ENCODE measurements around the gene MAP4. TPM values are rescaled to one million over a fixed set of nuclear protein-coding genes. Genes with fewer than 3 reads are reported as not detected.

Gene MAP4
- polyA plus RNA-seq, 4 donors: 30.0 to 74.2 (median 55.7) TPM

DNA sequence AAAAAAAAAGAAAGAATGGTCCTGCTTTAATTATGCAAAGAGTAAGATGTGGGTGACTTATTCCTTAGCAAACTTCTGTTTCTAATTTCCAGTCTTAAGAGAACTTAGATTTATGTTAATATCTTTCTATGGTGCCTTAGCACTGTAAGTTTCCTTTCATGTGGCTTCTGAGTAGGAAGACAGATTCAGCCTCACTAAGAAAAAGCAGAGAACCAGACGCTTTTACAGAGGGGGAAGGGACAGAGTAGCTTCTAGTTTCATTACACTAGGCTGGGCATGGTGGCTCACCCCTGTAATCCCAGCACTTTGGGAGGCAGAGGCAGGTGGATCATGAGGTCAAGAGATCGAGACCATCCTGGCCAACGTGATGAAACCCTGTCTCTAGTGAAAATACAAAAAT lies 118.3 kb downstream of the MAP4 start:
- Histone ChIP-seq H3K4me1 (ENCODE audit: control insufficient read depth in 3 of 3, insufficient read depth in 2 of 3, low read depth in 1 of 3, low read length in 2 of 3) (no peaks in the 10 kb centered on the region), H3K36me3 (ENCODE audit: control insufficient read depth in 3 of 3, insufficient read depth in 2 of 3, low read depth in 1 of 3, low read length in 3 of 3) (peaks cover 2 to 13% (median 8%) of the 10 kb centered on the region in 3 donors), H3K27ac (ENCODE audit: low read depth in 1 of 3, low read length in 2 of 3) (no peak overlapping the region), H3K4me3 (ENCODE audit: low read depth in 1 of 3, low read length in 3 of 3) (no peak overlapping the region), H3K27me3 (ENCODE audit: control insufficient read depth in 3 of 3, insufficient read depth in 3 of 3, low read length in 3 of 3) (no peaks in the 10 kb centered on the region), H3K9me3 (ENCODE audit: control insufficient read depth in 2 of 2, insufficient read depth in 1 of 2, low read depth in 1 of 2, low read length in 1 of 2) (no peaks in the 10 kb centered on the region)
- 79 to 88% (median 85%) methylated on average over 3 of the region's 3 CpGs for WGBS, 3 donors
- FAIRE-seq (no peak), DNase-seq (no peak)

DNA sequence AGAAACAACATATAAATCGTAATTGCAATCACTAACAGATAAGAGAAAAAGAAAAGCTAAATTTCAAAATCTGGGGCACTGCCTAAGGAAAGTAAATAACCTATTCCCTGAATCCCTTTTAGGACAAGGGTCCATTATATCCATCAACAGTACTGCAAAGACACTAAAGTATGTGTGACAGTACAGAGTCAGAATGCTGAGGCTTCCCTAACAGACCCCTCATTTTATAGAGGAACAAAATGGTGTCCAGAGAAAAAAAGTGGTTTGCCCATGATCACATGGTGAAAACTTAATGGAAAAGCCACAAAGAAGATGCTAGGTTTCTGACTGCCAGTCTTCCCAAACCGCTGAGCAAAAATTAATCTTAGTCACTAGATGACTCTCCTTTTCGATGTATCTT lies 119.5 kb downstream of the MAP4 start:
- no peak for DNase-seq
- Histone ChIP-seq H3K4me3 (ENCODE audit: low read depth in 1 of 3, low read length in 3 of 3) (no peak overlapping the region), H3K9me3 (ENCODE audit: control insufficient read depth in 2 of 2, insufficient read depth in 1 of 2, low read depth in 1 of 2, low read length in 1 of 2) (no peaks in the 10 kb centered on the region), H3K27me3 (ENCODE audit: control insufficient read depth in 3 of 3, insufficient read depth in 3 of 3, low read length in 3 of 3) (no peaks in the 10 kb centered on the region), H3K4me1 (ENCODE audit: control insufficient read depth in 3 of 3, insufficient read depth in 2 of 3, low read depth in 1 of 3, low read length in 2 of 3) (no peaks in the 10 kb centered on the region), H3K27ac (ENCODE audit: low read depth in 1 of 3, low read length in 2 of 3) (no peak overlapping the region), H3K36me3 (ENCODE audit: control insufficient read depth in 3 of 3, insufficient read depth in 2 of 3, low read depth in 1 of 3, low read length in 3 of 3) (peaks cover 2 to 17% (median 10%) of the 10 kb centered on the region in 3 donors)
- no peak for FAIRE-seq
- WGBS, 3 donors: 89 to 96% (median 92%) methylated on average over 3 of the region's 3 CpGs

DNA sequence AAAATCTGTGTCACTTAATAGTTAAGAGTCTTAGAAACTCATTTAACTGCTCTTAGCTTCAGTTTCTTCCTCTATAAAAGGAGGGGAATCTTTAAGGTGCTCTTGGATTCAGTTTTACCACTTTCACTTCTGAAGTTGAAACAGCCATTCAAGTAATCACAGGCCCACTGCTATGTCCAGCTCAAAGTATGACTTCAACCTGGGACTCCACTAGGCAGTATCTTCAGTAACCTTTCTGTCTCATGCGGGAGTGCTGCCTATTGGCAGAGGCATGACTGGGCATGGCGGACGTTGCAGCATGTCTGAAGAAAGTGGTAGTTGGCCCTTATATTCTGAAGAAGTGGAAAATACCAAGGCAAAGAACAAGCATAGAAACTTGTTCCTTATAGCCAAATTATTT lies 121.0 kb downstream of the MAP4 start:
- FAIRE-seq: no peak
- H3K27me3 ChIP-seq (ENCODE audit: control insufficient read depth in 3 of 3, insufficient read depth in 3 of 3, low read length in 3 of 3): no peaks in the 10 kb centered on the region

DNA sequence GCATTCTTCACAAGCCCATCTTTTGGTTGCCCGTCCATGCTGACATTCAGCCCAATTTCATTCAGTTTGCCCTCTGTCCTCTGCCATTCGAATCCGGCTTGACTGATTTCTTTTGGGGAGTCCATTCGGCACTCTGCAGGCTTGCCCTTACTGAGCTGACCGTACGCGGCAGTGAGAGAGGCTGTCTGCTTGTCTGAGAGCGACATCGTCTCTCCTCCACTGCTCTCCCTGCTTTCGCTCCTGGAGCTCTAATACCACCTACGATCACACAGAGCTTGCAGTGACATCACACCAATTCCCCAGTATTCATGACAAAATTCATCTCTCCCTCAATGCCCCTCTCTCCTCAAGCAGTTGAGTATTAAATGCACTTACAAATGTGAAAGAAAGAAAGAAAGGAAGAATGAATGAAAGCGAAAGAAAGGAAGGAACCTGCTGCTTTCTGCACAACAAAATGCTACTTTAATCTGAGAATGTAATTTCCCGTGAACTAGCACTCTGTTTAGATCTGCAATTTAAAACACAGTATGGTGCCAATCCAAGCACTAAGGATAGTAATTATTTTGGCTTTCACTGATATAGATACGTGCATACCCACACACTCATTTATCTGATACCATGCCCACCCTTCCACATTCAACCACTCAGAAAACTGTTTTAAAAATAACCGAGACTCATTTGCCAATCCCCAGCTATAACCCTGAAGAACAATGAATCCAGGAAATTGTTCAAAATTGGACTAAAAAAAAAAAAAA lies 123.8 kb downstream of the MAP4 start:
- peaks cover 0 to 32% (median 8%) of the 10 kb centered on the region in 3 donors for H3K36me3 ChIP-seq (ENCODE audit: control insufficient read depth in 3 of 3, insufficient read depth in 2 of 3, low read depth in 1 of 3, low read length in 3 of 3)
- FAIRE-seq: no peak

More for the DNA sequence above, 121.0 kb downstream of the MAP4 start:
- WGBS, 3 donors: 94 to 98% (median 97%) methylated on average over 3 of the region's 3 CpGs
- Histone ChIP-seq H3K9me3 (ENCODE audit: control insufficient read depth in 2 of 2, insufficient read depth in 1 of 2, low read depth in 1 of 2, low read length in 1 of 2) (no peaks in the 10 kb centered on the region), H3K27ac (ENCODE audit: low read depth in 1 of 3, low read length in 2 of 3) (no peak overlapping the region), H3K36me3 (ENCODE audit: control insufficient read depth in 3 of 3, insufficient read depth in 2 of 3, low read depth in 1 of 3, low read length in 3 of 3) (peaks cover 2 to 29% (median 8%) of the 10 kb centered on the region in 3 donors), H3K4me1 (ENCODE audit: control insufficient read depth in 3 of 3, insufficient read depth in 2 of 3, low read depth in 1 of 3, low read length in 2 of 3) (no peaks in the 10 kb centered on the region), H3K4me3 (ENCODE audit: low read depth in 1 of 3, low read length in 3 of 3) (no peak overlapping the region)
- DNase-seq: no peak

DNA sequence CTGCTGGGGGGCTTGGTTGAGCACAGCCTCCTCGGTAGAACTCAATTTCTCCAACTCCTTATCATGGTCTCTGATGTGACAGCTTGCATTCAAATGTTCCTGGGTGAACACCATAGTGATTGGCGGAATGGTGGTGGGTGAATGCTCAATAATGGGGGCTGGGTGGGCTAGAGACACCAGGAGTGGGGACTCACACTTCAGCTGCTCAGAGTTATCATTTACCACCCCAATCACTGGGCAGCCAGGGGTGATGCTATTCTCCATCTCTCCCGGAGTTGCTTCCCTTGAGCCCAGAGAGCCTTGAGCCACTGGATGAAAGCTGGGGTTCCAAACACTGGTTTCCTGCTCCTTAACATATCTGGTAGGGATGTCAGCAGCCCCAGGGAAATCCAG lies 124.6 kb downstream of the MAP4 start:
- FAIRE-seq (no peak), DNase-seq (no peak)
- Histone ChIP-seq H3K36me3 (ENCODE audit: control insufficient read depth in 3 of 3, insufficient read depth in 2 of 3, low read depth in 1 of 3, low read length in 3 of 3) (peaks cover 0 to 33% (median 8%) of the 10 kb centered on the region in 3 donors), H3K9me3 (ENCODE audit: control insufficient read depth in 2 of 2, insufficient read depth in 1 of 2, low read depth in 1 of 2, low read length in 1 of 2) (no peaks in the 10 kb centered on the region), H3K27me3 (ENCODE audit: control insufficient read depth in 3 of 3, insufficient read depth in 3 of 3, low read length in 3 of 3) (no peaks in the 10 kb centered on the region), H3K4me3 (ENCODE audit: low read depth in 1 of 3, low read length in 3 of 3) (no peak overlapping the region), H3K4me1 (ENCODE audit: control insufficient read depth in 3 of 3, insufficient read depth in 2 of 3, low read depth in 1 of 3, low read length in 2 of 3) (no peaks in the 10 kb centered on the region), H3K27ac (ENCODE audit: low read depth in 1 of 3, low read length in 2 of 3) (peak overlapping the region in 2 of 3 donors; percentile 1 to 50)
- WGBS, 3 donors: 82 to 95% (median 89%) methylated on average over 3 of the region's 3 CpGs

More for the DNA sequence above, 123.8 kb downstream of the MAP4 start:
- WGBS, 3 donors: 92 to 97% (median 96%) methylated on average over 15 of the region's 15 CpGs
- Histone ChIP-seq H3K9me3 (ENCODE audit: control insufficient read depth in 2 of 2, insufficient read depth in 1 of 2, low read depth in 1 of 2, low read length in 1 of 2) (no peaks in the 10 kb centered on the region), H3K4me1 (ENCODE audit: control insufficient read depth in 3 of 3, insufficient read depth in 2 of 3, low read depth in 1 of 3, low read length in 2 of 3) (no peaks in the 10 kb centered on the region), H3K4me3 (ENCODE audit: low read depth in 1 of 3, low read length in 3 of 3) (no peak overlapping the region), H3K27ac (ENCODE audit: low read depth in 1 of 3, low read length in 2 of 3) (no peak overlapping the region), H3K27me3 (ENCODE audit: control insufficient read depth in 3 of 3, insufficient read depth in 3 of 3, low read length in 3 of 3) (no peaks in the 10 kb centered on the region)
- DNase-seq: no peak

DNA sequence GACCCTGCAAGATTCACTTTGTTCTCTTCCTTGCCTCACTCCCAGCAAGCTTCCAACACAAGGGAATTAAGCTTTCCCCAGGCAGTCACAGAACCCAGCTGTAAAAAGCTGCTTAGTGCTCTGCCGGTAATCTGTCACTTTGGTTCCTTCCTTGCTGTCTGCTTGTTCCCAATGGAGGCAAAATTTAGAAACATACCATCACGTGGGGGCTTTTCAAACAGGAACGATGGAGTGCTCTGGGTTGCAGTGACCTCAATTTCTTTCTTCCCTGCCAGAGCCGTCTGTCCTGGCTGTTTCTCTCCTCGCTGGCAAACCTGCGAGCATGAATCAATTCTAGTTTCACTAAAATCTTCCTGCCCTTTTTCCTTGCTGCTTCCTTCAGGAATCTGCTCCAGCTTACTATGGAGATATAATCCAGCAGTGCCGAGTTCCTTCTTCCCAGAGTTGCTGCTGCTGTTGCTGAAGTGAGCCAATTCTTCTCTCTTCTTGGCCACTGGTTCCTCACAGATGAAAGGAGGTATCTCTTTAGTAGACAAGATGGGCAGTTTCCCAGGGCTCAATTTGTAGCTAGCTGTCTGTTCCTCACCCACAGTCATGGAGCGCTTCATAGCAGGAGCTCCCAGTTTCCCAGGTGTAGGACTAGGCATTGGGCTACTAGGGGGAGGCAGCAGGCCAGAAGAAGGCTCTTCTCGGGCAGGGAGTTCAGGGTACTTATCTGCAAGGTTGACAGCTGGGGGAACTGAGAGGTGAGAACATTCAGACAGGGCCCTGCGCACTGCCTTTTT lies 125.2 kb downstream of the MAP4 start:
- Histone ChIP-seq H3K27ac (ENCODE audit: low read depth in 1 of 3, low read length in 2 of 3) (peak overlapping the region in 2 of 3 donors; percentile 1 to 50), H3K4me1 (ENCODE audit: control insufficient read depth in 3 of 3, insufficient read depth in 2 of 3, low read depth in 1 of 3, low read length in 2 of 3) (no peaks in the 10 kb centered on the region), H3K9me3 (ENCODE audit: control insufficient read depth in 2 of 2, insufficient read depth in 1 of 2, low read depth in 1 of 2, low read length in 1 of 2) (no peaks in the 10 kb centered on the region), H3K27me3 (ENCODE audit: control insufficient read depth in 3 of 3, insufficient read depth in 3 of 3, low read length in 3 of 3) (no peaks in the 10 kb centered on the region), H3K4me3 (ENCODE audit: low read depth in 1 of 3, low read length in 3 of 3) (no peak overlapping the region), H3K36me3 (ENCODE audit: control insufficient read depth in 3 of 3, insufficient read depth in 2 of 3, low read depth in 1 of 3, low read length in 3 of 3) (peaks cover 0 to 33% (median 8%) of the 10 kb centered on the region in 3 donors)
- DNase-seq (peak in 1 of 2 donors; percentile 10), FAIRE-seq (no peak)
- WGBS, 3 donors: 65 to 93% (median 83%) methylated on average over 10 of the region's 10 CpGs

DNA sequence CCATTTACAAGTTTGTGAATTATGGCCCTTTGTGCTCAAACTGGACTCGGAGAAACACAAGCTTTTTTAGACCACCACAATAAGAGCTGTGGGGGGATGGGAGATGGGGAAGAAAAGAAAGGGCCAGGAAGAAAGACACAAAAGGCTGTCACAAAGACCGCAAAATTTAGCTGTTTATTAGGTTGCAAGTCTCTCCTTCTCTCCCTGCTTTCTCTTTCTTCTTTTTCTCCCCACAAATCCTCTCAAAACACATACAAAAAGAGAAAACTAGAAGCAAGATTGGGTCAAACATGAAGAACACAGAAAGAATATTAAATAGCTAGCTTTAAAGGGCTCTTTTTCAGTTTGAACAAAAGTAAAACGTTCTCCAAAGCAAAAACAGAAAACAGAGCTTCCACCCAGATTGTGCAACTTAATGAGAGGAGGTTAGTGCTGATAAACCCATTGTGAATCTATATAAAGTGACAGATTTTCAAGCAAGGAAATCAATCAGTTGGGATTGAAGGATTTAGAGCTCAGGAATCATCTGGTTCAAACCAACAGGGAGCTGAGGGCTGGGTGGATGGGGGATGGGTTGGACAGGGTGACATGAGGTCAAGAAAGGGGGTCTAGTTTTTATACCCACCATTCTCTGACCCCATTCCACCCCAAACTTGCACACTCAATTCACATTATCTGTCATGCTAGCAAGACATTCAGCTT lies 125.9 kb downstream of the MAP4 start:
- H3K27me3 ChIP-seq (ENCODE audit: control insufficient read depth in 3 of 3, insufficient read depth in 3 of 3, low read length in 3 of 3): no peaks in the 10 kb centered on the region
- H3K9me3 ChIP-seq (ENCODE audit: control insufficient read depth in 2 of 2, insufficient read depth in 1 of 2, low read depth in 1 of 2, low read length in 1 of 2): no peaks in the 10 kb centered on the region
- H3K36me3 ChIP-seq (ENCODE audit: control insufficient read depth in 3 of 3, insufficient read depth in 2 of 3, low read depth in 1 of 3, low read length in 3 of 3): peaks cover 0 to 37% (median 8%) of the 10 kb centered on the region in 3 donors
- FAIRE-seq (no peak), DNase-seq (no peak)
- no peak overlapping the region for H3K27ac ChIP-seq (ENCODE audit: low read depth in 1 of 3, low read length in 2 of 3)
- no peak overlapping the region for H3K4me3 ChIP-seq (ENCODE audit: low read depth in 1 of 3, low read length in 3 of 3)
- WGBS, 3 donors: 67 to 88% (median 80%) methylated on average over 3 of the region's 3 CpGs
- H3K4me1 ChIP-seq (ENCODE audit: control insufficient read depth in 3 of 3, insufficient read depth in 2 of 3, low read depth in 1 of 3, low read length in 2 of 3): no peaks in the 10 kb centered on the region
